NCI-H2081 treated with DMSO at 0.1 percent for 48 hours (cell line): ENCODE results near the gene SERPINH1.

Experiments used
- DNase-seq: peaks from one replicate; lab custom pipeline; 2025; lab: John Stamatoyannopoulos, UW

SERPINH1 gene

GRCh38 chr11:75532200-75533048, 29.6 kb upstream of the SERPINH1 start:
- no peak for DNase-seq

- DNase-seq: no peak
Observed at GRCh38 chr11:75533896-75534258, 28.2 kb upstream of the SERPINH1 start.

DNA sequence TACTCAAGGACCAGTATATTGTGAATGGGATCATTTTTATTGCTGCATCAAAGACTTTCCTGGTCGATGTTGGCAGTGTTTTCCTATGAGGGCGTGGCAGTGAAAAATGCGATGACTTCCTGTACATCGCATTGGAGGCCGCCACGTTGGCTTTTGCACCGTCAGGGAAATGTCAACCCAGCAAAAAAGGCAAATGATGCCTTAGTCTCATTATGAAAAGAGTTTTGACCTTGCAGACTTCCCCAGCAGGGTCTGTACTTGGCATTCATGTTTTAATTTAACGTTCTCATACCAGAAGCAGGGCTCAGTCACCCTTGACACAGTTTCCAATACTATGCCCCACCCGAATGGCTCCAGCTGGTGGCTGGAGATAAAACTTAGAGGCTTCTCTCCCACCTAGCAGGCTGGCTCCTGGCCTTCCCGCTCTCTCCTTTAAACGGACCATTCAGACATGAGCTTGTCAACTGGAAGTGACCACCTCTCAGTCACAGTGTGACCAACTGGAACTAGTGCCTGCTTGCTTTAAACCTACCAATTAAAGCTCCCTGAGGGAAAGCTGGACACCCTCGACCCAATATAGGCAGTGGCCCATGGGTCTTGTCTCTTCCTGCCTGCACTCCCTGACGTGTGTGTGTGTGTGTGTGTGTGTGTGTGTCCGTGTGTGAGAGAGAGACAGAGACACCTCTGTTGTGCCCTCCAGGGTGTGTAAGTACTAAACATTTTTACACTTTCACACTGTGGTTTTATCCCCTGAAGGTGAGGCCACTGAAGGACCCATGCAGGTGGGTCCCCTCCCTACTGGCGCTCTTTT, 27.6 kb upstream of the SERPINH1 start:
- DNase-seq: no peak

DNA sequence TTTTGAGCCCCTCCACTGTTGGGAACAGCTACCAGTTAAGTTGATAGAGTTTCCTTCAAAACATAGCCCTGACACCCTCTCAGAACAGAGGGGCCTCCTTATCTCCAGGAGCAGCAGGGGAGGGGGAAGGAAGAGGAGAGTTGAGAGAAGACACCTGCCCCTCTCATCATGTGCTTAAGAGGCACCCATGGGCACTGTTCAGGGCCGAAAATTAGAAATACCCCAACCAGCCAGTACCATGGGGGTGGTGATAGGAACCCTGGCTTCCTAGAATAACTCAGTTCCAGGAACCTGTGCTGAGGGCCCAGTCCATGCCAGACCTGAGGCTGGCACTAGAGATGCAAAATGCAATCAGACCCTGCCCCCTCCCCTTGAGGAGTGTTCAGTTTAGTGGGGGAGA, 27.0 kb upstream of the SERPINH1 start:
- DNase-seq: no peak

DNA sequence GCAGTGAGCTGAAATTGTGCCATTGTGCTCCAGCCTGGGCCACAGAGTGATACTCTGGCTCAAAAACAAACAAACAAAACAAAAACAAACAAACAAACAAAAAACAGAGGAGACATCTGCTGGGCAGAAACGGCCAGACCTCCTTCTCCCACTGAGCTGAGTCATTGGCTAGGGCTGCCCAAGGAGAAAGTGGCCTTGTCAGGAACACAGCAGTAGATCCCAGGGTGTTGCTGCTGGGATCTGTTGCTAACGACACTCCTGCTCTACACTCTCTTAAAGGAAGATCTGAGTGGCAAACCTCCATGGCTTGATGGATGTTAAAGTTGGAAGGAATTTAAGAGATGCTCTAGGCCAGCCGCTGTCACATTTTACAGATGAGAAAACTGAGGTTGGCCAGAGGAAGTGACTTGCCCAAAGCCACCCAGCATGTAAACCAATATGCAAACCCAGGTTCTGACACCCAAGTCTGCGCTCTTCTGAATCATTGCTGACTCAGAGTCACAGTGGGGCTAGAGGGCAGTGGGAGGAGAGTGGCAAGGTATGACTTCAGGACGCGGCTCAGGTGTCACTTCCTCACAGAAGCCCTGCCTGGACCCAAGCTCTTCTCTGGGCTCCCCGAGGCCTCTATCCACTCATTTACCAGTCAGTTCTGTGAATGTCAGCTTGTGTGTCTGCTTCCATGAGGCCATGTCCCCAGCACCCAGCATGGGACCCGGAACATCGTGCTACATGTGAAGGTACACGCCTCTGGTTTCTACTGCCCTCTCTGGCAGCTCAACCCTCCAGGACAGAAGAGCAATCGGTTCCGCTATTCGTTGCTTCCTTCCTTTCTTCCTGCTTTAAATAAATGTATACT, 25.0 kb upstream of the SERPINH1 start:
- no peak for DNase-seq

DNA sequence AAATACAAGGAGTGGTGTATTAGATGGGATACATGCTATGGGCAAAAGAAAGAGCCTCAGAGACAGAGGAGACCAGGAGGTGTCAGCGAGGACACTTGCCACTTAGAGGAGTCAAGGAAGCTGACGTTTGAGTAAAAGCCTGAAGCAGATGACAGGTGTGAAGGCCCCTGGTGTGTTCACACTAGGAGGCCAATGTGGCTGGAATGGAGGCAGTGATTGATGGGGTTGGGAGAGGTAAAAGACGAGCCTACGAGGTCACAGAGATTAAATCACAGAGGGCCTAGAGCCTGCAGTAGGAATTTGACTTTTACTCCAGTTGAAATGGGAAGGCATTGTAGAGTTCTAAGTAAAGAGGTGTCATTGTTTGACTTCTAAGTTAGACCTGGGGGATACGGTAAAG, 24.3 kb upstream of the SERPINH1 start:
- DNase-seq: no peak

DNA sequence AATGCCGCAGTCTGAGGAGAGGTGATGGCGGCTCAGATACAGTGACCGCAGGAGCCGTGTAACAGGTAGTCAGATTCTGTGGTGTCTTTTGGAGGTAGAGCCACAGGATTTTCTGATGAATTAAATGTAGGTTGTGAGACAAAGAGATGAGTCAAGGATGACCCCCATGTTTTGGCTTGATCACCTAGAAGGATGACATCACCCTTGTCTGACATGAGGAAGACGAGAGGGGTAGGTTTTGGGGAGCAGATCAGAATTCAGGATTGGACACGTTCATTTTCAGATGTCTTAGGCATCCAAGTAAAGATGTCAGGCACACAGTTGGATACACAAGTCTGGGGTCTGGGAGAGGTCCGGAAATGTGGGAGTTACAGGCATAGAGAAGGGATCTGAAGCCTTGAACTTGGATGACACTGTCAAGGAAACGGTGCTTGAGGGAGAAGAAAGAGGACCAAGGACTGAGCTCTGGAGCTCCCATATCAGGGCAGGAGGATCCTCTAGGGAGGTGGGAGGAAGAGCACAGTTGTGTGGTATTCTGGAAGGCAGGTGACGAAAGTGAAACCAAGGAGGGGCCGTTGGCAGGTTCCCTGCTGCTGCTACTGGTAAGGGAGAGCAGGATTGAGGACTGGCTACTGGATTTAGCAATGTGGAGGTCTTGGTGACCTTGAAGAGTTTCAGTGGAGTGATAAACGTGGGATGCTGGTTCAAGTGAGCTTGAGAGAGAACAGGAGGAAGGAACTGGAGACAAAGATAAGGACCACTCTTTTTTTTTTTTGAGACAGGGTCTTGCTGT, 23.7 kb upstream of the SERPINH1 start:
- no peak for DNase-seq

DNA sequence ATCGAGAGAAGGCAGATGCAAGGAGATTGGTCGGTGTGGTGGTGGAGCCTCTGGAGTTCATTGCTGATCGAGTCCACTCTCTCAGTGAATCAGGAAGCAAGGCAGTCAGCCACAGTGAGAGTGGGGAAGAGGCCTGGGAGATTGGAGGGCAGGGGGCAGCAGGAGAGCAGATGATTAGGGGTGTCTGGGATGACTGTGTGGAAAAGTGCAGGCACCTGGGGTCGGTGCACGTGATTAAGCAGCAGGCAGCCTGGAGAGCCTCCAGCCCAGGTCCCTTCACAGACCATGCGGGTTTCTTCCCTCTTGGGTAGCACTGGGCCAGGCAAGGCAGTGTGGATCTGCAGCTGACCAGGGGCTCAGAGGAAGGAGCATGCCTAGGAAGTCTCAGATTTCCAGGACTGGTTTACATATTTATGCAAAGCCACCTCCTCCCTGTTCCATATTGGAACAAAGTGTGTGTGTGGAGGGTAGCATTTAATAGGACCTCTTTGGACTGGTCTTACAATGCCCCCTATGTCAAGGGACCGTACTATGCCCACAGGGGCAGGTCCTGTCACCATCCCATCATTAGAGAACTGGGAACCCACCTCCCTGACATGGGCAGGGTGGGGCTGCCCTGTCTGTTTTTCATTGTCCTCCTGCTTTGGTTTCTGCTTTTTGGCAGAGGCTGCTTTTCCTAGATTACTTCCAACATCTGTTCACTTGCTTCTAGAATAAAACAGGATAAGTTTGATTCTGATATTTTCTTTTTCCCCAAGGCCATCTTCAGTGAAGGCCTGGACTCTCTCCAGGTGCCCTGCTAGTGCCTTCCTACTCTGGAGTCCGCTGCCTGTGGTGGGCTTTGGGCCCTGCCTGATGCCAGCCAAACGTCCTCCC, 22.4 kb upstream of the SERPINH1 start:
- no peak for DNase-seq

- DNase-seq: no peak
Observed at GRCh38 chr11:75541193-75542087, 20.6 kb upstream of the SERPINH1 start.

GRCh38 chr11:75542088-75542438, 20.0 kb upstream of the SERPINH1 start:
- no peak for DNase-seq

DNA sequence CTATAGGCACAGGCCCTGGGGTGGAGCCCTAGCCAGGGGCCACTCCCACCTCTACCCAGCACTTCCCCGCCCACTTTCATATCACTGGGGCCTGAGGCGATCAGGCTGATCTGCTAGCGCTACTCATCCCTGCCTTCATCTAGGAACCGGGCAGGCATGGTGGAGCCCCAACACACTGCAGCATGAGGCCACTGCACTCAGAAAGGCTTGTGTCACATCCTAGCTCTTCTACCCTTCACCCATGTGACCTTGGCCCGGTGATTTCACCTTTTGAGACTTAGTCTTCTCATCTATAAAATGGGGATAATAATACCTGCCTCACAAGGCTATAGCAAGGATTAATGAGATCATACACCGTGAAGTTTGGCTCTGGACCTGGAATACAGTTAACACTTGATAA, 18.2 kb upstream of the SERPINH1 start:
- DNase-seq: no peak

GRCh38 chr11:75547177-75547576, 14.9 kb upstream of the SERPINH1 start:
- no peak for DNase-seq

GRCh38 chr11:75547617-75548058, 14.4 kb upstream of the SERPINH1 start:
- no peak for DNase-seq

- no peak for DNase-seq
Observed at GRCh38 chr11:75548595-75549272, 13.3 kb upstream of the SERPINH1 start.

DNA sequence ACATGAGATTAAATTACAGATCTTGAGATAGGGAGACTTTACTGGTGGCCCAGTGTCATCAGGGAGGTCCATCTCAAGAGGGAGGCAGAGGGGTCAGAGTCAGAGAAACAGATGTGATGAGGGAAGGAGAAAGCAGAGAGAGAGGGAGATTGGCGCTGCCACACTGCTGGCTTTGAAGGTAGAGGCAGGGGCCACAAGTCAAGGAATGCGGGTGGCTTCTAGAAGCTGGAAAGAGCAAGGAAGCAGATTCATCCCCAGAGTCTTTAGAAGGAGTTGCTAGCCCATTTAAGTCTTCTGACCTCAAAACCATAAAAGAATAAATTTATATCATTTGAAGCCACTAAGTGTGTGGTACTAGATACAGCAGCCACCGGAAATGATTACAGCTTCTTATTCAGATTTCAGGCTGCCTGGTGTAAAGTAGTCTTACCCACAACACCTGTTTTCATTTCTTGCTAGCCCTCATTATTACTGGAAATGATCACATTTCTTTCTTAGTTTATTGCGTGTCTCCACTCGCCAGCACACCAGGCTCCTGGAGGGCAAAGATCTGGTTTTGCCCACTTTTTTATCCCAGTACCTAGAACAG, 12.6 kb upstream of the SERPINH1 start:
- no peak for DNase-seq

DNA sequence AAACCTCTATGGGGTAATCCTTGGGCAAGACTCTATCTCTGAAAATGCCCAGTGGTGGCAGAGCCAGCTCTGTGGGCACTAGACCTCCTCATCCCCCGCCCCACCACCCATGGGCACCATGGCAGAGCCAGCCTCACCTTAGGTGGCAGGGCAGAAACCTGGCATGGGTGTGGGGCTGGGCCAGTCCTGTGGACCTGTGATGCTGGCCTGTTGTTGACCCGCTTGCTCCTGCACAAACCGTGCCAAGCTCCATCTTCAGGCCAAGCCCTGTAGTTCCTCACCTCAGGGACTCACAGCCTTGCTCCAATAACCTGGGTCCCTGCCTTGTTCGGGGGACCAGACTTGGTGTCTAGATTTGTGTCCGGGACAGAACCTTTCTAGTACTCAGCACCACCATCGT, 8.9 kb upstream of the SERPINH1 start:
- no peak for DNase-seq

GRCh38 chr11:75553889-75554257, 8.2 kb upstream of the SERPINH1 start:
- no peak for DNase-seq

GRCh38 chr11:75554258-75555022, 7.6 kb upstream of the SERPINH1 start:
- no peak for DNase-seq
